GM23338 (cell line): ENCODE results near the gene NPAS2.

Source experiments
- EZH2 ChIP-seq: fragments of 200-600 bp; sonication (generic); IDR thresholded peaks from one replicate; pipeline ENCODE4 v1.8.0; 2017; ENCODE audit warnings: antibody characterized with exemption, mild to moderate bottlenecking, low read depth; ENCODE audit not compliant: unreplicated experiment
- EZH2phosphoT487 ChIP-seq: fragments of 200-600 bp; sonication (generic); IDR thresholded peaks from one replicate; pipeline ENCODE4 v1.8.1; 2018; ENCODE audit warnings: antibody characterized with exemption; ENCODE audit not compliant: unreplicated experiment
- NANOG ChIP-seq: IDR thresholded peaks from 2 replicates; pipeline ENCODE4 v1.6.1; 2016; ENCODE audit warnings: antibody characterized with exemption, borderline replicate concordance
- POLR2AphosphoS5 ChIP-seq: IDR thresholded peaks from 2 replicates; pipeline ENCODE4 v1.6.1; 2016; ENCODE audit warnings: antibody characterized with exemption, low read depth
- ZNF331 ChIP-seq: fragments of 250-450 bp; sonication (Bioruptor Pico); IDR thresholded peaks from 2 replicates; pipeline ENCODE4 v1.5.0; 2020; ENCODE audit warnings: low read depth, mild to moderate bottlenecking, moderate library complexity
- TF ChIP-seq, protein P1 (sequence below), 2 experiments: fragments of 200-600 bp in 1 of 2; sonication (generic) in 1 of 2; conservative IDR thresholded peaks; 2 replicates each; pipeline versions ENCODE4 v1.5.1 to v1.6.1; 2016 to 2017; ENCODE audit warnings: antibody characterized with exemption in 2 of 2, low read depth in 2 of 2, mild to moderate bottlenecking in 2 of 2, moderate library complexity in 1 of 2
- TF ChIP-seq, protein P2 (sequence below): IDR thresholded peaks from one replicate; pipeline ENCODE4 v1.6.1; 2018; ENCODE audit warnings: antibody characterized with exemption; ENCODE audit not compliant: unreplicated experiment

DNA sequence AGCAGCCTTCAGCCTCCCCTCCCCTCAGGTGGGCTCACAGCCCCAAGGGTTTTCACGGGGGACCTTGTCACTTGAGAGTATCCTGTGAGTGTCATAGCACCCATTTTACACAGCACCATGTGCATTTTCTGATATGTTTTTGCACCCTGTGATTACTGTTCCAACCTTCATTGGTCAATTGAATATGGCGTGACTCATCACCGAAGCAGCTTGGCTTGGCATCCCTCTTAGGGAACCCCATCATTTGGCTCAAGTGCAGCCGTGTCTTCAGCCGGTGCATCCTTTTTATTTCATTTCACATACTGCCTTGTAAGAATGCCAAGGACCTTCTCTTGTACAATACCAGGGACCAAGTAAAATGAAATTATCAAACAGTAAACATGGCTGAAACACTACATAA lies 57.6 kb downstream of the NPAS2 start:
- TF ChIP-seq, protein P1, sequence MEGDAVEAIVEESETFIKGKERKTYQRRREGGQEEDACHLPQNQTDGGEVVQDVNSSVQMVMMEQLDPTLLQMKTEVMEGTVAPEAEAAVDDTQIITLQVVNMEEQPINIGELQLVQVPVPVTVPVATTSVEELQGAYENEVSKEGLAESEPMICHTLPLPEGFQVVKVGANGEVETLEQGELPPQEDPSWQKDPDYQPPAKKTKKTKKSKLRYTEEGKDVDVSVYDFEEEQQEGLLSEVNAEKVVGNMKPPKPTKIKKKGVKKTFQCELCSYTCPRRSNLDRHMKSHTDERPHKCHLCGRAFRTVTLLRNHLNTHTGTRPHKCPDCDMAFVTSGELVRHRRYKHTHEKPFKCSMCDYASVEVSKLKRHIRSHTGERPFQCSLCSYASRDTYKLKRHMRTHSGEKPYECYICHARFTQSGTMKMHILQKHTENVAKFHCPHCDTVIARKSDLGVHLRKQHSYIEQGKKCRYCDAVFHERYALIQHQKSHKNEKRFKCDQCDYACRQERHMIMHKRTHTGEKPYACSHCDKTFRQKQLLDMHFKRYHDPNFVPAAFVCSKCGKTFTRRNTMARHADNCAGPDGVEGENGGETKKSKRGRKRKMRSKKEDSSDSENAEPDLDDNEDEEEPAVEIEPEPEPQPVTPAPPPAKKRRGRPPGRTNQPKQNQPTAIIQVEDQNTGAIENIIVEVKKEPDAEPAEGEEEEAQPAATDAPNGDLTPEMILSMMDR (conservative IDR thresholded peaks at IDR 0.05; ENCODE audit: low read depth in 2 of 2), result no peak
- no peak for TF ChIP-seq POLR2AphosphoS5
- TF ChIP-seq ZNF331, result no peak
- TF ChIP-seq EZH2phosphoT487, result no peak
- TF ChIP-seq, protein P2, sequence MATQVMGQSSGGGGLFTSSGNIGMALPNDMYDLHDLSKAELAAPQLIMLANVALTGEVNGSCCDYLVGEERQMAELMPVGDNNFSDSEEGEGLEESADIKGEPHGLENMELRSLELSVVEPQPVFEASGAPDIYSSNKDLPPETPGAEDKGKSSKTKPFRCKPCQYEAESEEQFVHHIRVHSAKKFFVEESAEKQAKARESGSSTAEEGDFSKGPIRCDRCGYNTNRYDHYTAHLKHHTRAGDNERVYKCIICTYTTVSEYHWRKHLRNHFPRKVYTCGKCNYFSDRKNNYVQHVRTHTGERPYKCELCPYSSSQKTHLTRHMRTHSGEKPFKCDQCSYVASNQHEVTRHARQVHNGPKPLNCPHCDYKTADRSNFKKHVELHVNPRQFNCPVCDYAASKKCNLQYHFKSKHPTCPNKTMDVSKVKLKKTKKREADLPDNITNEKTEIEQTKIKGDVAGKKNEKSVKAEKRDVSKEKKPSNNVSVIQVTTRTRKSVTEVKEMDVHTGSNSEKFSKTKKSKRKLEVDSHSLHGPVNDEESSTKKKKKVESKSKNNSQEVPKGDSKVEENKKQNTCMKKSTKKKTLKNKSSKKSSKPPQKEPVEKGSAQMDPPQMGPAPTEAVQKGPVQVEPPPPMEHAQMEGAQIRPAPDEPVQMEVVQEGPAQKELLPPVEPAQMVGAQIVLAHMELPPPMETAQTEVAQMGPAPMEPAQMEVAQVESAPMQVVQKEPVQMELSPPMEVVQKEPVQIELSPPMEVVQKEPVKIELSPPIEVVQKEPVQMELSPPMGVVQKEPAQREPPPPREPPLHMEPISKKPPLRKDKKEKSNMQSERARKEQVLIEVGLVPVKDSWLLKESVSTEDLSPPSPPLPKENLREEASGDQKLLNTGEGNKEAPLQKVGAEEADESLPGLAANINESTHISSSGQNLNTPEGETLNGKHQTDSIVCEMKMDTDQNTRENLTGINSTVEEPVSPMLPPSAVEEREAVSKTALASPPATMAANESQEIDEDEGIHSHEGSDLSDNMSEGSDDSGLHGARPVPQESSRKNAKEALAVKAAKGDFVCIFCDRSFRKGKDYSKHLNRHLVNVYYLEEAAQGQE, result no peak
- no peak for TF ChIP-seq EZH2
- no peak for TF ChIP-seq NANOG
